NCI-H2196 (cell line): ENCODE results near the gene HCFC1.

ENCODE experiments used
- DNase-seq: peaks from one replicate; lab custom pipeline; 2025; ENCODE audit not compliant: unreplicated experiment; lab: John Stamatoyannopoulos, UW

HCFC1 gene

DNA sequence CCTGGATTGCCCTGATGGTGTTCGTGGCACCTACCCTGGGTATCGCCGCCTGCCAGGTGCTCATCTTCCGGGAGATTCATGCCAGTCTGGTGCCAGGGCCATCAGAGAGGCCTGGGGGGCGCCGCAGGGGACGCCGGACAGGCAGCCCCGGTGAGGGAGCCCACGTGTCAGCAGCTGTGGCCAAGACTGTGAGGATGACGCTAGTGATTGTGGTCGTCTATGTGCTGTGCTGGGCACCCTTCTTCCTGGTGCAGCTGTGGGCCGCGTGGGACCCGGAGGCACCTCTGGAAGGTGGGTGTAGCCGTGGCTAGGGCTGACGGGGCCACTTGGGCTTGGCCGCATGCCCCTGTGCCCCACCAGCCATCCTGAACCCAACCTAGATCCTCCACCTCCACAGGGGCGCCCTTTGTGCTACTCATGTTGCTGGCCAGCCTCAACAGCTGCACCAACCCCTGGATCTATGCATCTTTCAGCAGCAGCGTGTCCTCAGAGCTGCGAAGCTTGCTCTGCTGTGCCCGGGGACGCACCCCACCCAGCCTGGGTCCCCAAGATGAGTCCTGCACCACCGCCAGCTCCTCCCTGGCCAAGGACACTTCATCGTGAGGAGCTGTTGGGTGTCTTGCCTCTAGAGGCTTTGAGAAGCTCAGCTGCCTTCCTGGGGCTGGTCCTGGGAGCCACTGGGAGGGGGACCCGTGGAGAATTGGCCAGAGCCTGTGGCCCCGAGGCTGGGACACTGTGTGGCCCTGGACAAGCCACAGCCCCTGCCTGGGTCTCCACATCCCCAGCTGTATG, 65.3 kb downstream of the HCFC1 start:
- DNase-seq: no peak

DNA sequence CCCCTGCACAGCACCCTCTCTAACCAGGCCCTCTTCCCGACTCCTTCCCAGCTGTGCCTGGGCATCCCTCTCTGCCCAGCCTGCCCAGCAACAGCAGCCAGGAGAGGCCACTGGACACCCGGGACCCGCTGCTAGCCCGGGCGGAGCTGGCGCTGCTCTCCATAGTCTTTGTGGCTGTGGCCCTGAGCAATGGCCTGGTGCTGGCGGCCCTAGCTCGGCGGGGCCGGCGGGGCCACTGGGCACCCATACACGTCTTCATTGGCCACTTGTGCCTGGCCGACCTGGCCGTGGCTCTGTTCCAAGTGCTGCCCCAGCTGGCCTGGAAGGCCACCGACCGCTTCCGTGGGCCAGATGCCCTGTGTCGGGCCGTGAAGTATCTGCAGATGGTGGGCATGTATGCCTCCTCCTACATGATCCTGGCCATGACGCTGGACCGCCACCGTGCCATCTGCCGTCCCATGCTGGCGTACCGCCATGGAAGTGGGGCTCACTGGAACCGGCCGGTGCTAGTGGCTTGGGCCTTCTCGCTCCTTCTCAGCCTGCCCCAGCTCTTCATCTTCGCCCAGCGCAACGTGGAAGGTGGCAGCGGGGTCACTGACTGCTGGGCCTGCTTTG, 66.0 kb downstream of the HCFC1 start:
- DNase-seq: no peak

DNA sequence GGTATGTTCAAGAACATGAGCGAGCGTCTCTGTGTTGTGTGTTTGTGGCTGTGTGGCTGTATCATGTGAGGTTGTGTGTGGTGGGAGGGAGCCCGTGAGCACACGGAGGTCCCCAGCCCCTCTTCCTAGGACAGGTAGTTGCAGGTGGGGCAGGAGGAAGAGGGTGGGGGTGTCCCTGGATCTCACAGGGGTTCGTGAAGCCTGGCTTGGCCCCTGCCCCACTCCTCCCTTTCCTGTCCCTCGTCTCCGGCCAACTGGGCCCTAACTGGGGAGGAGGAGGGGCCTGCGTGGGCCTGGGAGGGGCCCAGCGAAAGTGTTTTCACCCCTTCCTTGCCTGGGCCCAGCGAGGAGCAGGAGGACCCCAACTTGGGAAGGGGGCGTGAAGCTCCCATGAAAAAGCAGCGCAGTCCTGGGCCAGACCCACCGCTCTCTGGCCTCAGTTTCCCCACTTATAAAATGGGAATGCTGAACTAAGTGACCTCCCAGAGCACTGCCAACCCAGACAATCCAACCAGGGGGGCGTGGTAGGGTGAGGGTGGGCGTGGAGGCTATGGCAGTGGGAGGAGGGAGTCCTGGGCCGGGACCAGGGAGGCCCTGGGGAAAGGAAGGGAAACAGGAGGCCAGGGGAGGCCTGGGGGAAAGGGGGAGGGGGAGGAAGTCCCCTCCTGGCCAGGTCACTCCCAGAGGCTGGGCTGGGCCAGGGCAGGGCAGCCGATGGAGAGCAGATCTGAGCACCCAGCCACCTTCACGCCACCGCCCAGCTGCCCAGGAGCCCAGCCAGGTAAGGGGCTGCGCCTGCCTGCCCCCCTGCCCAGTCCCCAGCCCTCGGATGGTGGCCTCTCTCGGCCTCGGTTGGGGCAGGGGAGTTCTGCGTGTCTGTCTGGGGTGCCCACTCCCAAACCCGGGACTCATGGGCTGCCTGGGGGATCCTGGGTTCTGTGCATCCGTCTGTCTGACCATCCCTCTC, 67.3 kb downstream of the HCFC1 start, which contains the start of gene AVPR2:
AVPR2 (plus strand) TSS at position 683 of the 967 bp plus-strand sequence. CDS start 473 bp downstream, outside the sequence.
- DNase-seq: no peak

DNA sequence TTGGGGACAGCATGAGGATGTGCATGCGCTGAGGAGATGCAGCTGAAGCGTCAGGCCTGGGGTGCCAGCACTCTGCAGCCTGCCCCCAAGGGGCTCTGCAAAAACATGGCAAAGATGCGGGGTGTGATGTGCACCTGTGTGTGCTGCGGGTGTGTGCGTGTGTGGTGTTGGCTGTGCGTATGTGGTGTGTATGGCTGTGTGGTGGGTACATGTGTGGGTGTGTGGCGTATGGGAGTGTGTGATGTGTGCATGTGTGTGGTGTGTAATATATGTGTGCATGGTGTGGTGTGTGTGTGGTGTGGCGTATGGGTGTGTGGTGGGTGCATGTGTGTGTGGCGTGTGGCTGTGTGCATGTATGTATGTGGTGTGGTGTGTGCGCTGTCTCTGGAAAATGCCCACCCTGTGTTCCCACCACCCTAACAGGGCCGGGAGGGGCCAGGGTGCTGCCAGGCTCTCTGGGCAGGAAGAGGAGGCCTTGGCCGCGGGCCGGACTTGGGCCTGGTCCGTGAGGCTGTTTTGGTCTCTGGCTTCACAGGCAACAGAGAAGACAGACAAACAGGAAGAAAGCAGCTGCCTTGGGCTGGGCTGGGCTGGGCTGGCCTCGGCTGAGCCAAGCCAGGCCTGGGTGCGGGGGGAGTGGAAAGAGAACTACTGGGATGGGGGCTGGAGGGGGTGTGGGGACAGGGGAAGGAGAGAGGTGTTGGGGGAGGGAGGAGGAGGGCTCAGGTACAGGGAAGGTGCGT, 68.2 kb downstream of the HCFC1 start:
- DNase-seq: no peak

DNA sequence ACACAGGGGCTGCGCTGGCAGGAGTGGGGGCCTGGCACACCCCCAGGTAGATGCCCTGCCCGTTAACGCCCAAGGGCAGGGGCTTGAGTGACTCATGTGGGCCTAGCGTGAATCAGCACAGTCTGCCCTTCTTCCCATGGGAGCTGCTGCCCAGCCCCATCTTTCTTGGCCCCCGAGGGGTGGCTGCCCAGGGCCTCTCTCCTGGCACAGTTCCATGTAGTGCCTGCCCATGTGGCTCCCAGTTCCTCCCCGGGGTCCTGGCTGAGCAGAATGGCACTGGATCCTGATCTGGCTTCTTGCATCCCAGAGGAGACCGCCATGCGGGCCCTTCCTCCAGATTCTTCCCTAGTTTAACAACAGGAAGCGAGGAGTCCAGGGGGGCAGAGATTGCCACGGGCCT, 69.2 kb downstream of the HCFC1 start:
- no peak for DNase-seq

DNA sequence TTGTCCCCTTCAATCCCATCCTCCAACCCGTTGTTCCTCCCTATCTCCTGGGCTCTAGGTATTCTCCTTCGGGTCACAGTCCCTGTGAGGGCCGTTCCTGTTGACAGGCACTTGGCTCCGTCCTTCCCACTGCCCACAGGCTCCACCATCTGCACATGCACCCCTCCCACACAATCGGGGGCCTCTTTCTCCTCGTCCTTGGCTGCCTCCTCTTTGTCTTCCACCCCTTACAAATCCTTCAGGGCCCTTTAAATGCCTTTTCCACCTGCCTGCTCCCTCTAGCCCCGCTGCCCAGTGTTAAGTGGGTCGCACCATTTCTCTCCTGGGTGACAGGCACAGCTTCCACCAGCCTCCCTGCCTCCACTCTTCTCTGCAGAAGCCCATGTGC, 69.9 kb downstream of the HCFC1 start:
- no peak for DNase-seq

DNA sequence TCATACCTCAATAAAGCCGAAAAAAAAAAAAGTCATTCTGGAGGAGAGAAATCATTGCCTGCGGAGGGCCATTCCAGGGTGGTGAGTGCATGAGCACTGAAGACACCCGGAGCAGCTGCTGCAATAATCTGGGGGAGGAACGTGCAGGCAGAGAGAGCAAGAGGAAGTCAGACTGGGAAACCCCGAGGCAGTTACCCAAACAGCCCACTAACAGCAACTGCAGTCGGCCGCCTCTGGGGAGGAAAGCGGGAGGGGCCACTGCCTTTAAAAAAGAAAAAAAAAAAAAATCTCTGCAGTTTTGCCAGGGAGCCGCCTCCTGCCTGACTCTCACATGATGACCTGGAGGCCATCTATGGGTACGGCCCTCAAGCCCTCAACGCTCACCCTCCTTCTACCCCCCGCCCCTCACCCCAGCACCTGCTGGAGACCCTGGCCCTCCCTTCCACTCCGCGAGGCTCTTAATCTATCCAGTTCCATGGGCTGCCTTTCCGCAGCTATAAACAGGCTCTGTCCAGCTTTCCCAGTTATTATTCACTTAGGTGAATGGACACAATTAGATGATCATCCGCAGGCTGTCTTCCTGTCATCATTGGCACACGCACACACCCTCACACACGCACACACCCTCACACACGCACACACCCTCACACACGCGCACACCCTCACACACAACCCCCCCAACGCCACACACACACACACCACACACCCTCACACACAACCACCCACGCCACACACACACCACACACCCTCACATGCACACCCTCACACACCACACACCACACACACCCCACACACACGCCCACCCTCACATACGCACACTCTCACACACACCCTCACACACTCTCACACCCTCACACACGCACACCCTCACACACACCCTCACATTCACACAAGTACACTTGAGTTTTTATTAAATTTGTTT, 70.5 kb downstream of the HCFC1 start:
- DNase-seq: no peak

DNA sequence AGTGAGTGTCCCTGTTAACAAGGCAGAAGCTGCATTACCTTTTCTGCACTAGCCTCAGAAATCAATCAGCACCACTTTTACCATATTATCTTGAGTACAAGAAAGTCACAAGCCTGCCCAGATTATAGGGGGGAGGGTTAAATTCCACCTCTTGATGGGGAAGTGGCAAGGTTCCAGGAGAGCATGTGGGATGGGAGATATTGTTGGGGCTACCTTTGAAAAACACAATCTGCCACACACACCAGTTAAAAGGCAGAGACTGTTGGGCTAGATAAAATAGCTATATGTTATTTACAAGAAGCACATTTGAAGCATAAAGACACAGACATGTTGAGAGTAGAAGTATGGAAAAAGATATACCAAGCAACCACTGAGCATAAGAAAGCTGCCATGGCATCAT, 73.7 kb downstream of the HCFC1 start:
- no peak for DNase-seq
